ENCODE results near the gene ZMYM4.

Gene ZMYM4

DNA sequence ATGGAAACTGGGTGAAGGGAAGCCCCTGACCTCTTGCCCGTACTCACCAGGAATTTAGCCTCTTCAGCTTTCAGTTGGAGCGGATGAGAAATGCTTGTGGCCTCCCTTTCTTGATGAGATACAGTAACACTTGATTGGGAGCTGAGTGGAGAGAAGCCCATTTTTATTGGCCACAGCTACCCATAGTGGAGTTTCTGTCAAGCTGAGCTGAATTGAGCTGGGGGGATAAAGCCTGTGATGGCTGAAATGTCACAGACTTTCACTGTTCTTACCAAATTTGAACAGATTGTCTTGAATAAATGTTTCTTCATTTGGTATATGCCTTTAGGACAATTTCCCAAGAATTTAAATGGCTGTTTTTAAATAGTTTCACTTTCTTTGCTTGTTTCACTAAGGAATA lies 125.9 kb downstream of the ZMYM4 start:
- Histone ChIP-seq H3K36me3 (ENCODE audit: control insufficient read depth, insufficient read depth, low read length) (peaks cover 2% of the 10 kb centered on the region), H3K4ac (ENCODE audit: low read depth, low read length) (peak overlapping the region; percentile 41), H2AK5ac (ENCODE audit: low read length) (peak overlapping the region; percentile 79), H3K4me1 (ENCODE audit: control insufficient read depth, low read depth, low read length) (peaks cover 6% of the 10 kb centered on the region), H3K79me1 (ENCODE audit: low read length) (no peaks in the 10 kb centered on the region), H4K5ac (ENCODE audit: low read length) (no peak overlapping the region), H3K18ac (ENCODE audit: low read length) (peak overlapping the region; percentile 65), H3K9ac (ENCODE audit: low read length) (no peak overlapping the region), H3K27ac (ENCODE audit: low read depth, low read length) (peak overlapping the region; percentile 13), H4K8ac (ENCODE audit: low read depth, low read length) (peak overlapping the region; percentile 15), H2BK120ac (ENCODE audit: low read depth, low read length) (peak overlapping the region; percentile 82), H3K23ac (ENCODE audit: low read length) (no peak overlapping the region), H3K4me3 (ENCODE audit: low read length) (no peak overlapping the region), H2BK15ac (replicated peaks; ENCODE audit: low read depth) (no peak overlapping the region), H2BK5ac (ENCODE audit: low read length) (peak overlapping the region; percentile 90), H3K56ac (ENCODE audit: low read length) (peak overlapping the region; percentile 81), H3K79me2 (ENCODE audit: control insufficient read depth, insufficient read depth, low read length) (no peaks in the 10 kb centered on the region), H3K4me2 (ENCODE audit: low read length) (no peak overlapping the region), H3K27me3 (ENCODE audit: insufficient read depth, low read length, poor library complexity) (no peaks in the 10 kb centered on the region)
- DNase-seq = peak; percentile 10
- no CpG with 5 or more reads among the region's 2 CpGs for WGBS (ENCODE audit: extremely low coverage, insufficient coverage, low lambda C conversion rate)

DNA sequence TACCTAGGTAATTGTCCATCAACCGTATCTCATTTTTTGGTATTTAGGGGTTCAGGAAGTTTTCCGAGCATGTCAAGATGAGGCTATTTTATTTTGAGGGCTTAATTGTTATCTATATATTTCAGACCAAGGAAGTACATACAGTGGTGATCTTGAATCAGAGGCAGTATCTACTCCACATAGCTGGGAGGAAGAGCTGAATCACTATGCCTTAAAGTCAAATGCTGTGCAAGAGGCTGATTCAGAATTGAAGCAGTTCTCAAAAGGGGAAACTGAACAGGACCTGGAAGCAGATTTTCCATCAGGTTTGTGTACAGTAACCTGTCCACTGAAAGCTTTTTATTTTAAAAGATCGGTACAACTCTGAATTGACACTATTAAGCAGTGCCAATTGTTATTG lies 130.2 kb downstream of the ZMYM4 start:
- no peak overlapping the region for H3K4me2 ChIP-seq (ENCODE audit: low read length)
- H3K18ac ChIP-seq (ENCODE audit: low read length) = no peak overlapping the region
- no peak overlapping the region for H3K23ac ChIP-seq (ENCODE audit: low read length)
- H3K79me2 ChIP-seq (ENCODE audit: control insufficient read depth, insufficient read depth, low read length) = no peaks in the 10 kb centered on the region
- H2BK120ac ChIP-seq (ENCODE audit: low read depth, low read length) = no peak overlapping the region
- H2AK5ac ChIP-seq (ENCODE audit: low read length) = no peak overlapping the region
- no peak overlapping the region for H2BK15ac ChIP-seq (replicated peaks; ENCODE audit: low read depth)
- DNase-seq = no peak
- H3K4me3 ChIP-seq (ENCODE audit: low read length) = no peak overlapping the region
- H3K79me1 ChIP-seq (ENCODE audit: low read length) = no peaks in the 10 kb centered on the region
- H3K27ac ChIP-seq (ENCODE audit: low read depth, low read length) = no peak overlapping the region
- no CpG with 5 or more reads among the region's 3 CpGs for WGBS (ENCODE audit: extremely low coverage, insufficient coverage, low lambda C conversion rate)
- H2BK5ac ChIP-seq (ENCODE audit: low read length) = no peak overlapping the region
- no peak overlapping the region for H3K56ac ChIP-seq (ENCODE audit: low read length)
- H3K27me3 ChIP-seq (ENCODE audit: insufficient read depth, low read length, poor library complexity) = no peaks in the 10 kb centered on the region
- H3K4me1 ChIP-seq (ENCODE audit: control insufficient read depth, low read depth, low read length) = peaks cover 2% of the 10 kb centered on the region
- no peak overlapping the region for H3K4ac ChIP-seq (ENCODE audit: low read depth, low read length)
- H3K9ac ChIP-seq (ENCODE audit: low read length) = no peak overlapping the region
- no peak overlapping the region for H4K8ac ChIP-seq (ENCODE audit: low read depth, low read length)
- H4K5ac ChIP-seq (ENCODE audit: low read length) = no peak overlapping the region
- peaks cover 3% of the 10 kb centered on the region for H3K36me3 ChIP-seq (ENCODE audit: control insufficient read depth, insufficient read depth, low read length)

- no peak overlapping the region for H3K4me2 ChIP-seq (ENCODE audit: low read length)
These were observed 132.5 kb downstream of the ZMYM4 start for GRCh38 chr1:35401049-35401448.

GRCh38 chr1:35406103-35406502 lies 137.6 kb downstream of the ZMYM4 start:
- peak overlapping the region; percentile 80 for H3K18ac ChIP-seq (ENCODE audit: low read length)
- no peak overlapping the region for H3K23ac ChIP-seq (ENCODE audit: low read length)
- H2AK5ac ChIP-seq (ENCODE audit: low read length) = no peak overlapping the region
- H2BK15ac ChIP-seq (replicated peaks; ENCODE audit: low read depth) = no peak overlapping the region
- no peak overlapping the region for H2BK120ac ChIP-seq (ENCODE audit: low read depth, low read length)
- peaks cover 7% of the 10 kb centered on the region for H3K36me3 ChIP-seq (ENCODE audit: control insufficient read depth, insufficient read depth, low read length)
- no peak overlapping the region for H3K56ac ChIP-seq (ENCODE audit: low read length)
- no peaks in the 10 kb centered on the region for H3K79me2 ChIP-seq (ENCODE audit: control insufficient read depth, insufficient read depth, low read length)
- H3K4ac ChIP-seq (ENCODE audit: low read depth, low read length) = no peak overlapping the region
- DNase-seq = peak; percentile 38
- no peak overlapping the region for H4K8ac ChIP-seq (ENCODE audit: low read depth, low read length)
- H3K27ac ChIP-seq (ENCODE audit: low read depth, low read length) = peak overlapping the region; percentile 48
- peaks cover 2% of the 10 kb centered on the region for H3K4me1 ChIP-seq (ENCODE audit: control insufficient read depth, low read depth, low read length)
- H3K79me1 ChIP-seq (ENCODE audit: low read length) = no peaks in the 10 kb centered on the region
- H2BK5ac ChIP-seq (ENCODE audit: low read length) = no peak overlapping the region
- no peak overlapping the region for H3K4me2 ChIP-seq (ENCODE audit: low read length)
- H3K27me3 ChIP-seq (ENCODE audit: insufficient read depth, low read length, poor library complexity) = no peaks in the 10 kb centered on the region
- H4K5ac ChIP-seq (ENCODE audit: low read length) = no peak overlapping the region
- H3K9ac ChIP-seq (ENCODE audit: low read length) = no peak overlapping the region
- no peak overlapping the region for H3K4me3 ChIP-seq (ENCODE audit: low read length)

More at GRCh38 chr1:35401049-35401448, 132.5 kb downstream of the ZMYM4 start:
- Histone ChIP-seq H2AK5ac (ENCODE audit: low read length) (no peak overlapping the region), H3K36me3 (ENCODE audit: control insufficient read depth, insufficient read depth, low read length) (peaks cover 3% of the 10 kb centered on the region), H4K8ac (ENCODE audit: low read depth, low read length) (no peak overlapping the region), H3K27me3 (ENCODE audit: insufficient read depth, low read length, poor library complexity) (no peaks in the 10 kb centered on the region), H2BK5ac (ENCODE audit: low read length) (no peak overlapping the region), H3K4me1 (ENCODE audit: control insufficient read depth, low read depth, low read length) (peaks cover 1% of the 10 kb centered on the region), H2BK15ac (replicated peaks; ENCODE audit: low read depth) (no peak overlapping the region), H3K27ac (ENCODE audit: low read depth, low read length) (no peak overlapping the region), H3K23ac (ENCODE audit: low read length) (no peak overlapping the region), H4K5ac (ENCODE audit: low read length) (no peak overlapping the region), H3K4ac (ENCODE audit: low read depth, low read length) (no peak overlapping the region), H3K4me3 (ENCODE audit: low read length) (no peak overlapping the region), H3K79me2 (ENCODE audit: control insufficient read depth, insufficient read depth, low read length) (no peaks in the 10 kb centered on the region), H3K56ac (ENCODE audit: low read length) (no peak overlapping the region), H3K79me1 (ENCODE audit: low read length) (no peaks in the 10 kb centered on the region), H3K9ac (ENCODE audit: low read length) (no peak overlapping the region), H2BK120ac (ENCODE audit: low read depth, low read length) (no peak overlapping the region), H3K18ac (ENCODE audit: low read length) (no peak overlapping the region)
- DNase-seq = no peak

GRCh38 chr1:35407743-35408142 lies 139.2 kb downstream of the ZMYM4 start:
- H3K36me3 ChIP-seq (ENCODE audit: control insufficient read depth, insufficient read depth, low read length) = peaks cover 7% of the 10 kb centered on the region
- no CpG with 5 or more reads among the region's 4 CpGs for WGBS (ENCODE audit: extremely low coverage, insufficient coverage, low lambda C conversion rate)
- H3K79me1 ChIP-seq (ENCODE audit: low read length) = no peaks in the 10 kb centered on the region

GRCh38 chr1:35408925-35409324 lies 140.4 kb downstream of the ZMYM4 start:
- Histone ChIP-seq H3K56ac (ENCODE audit: low read length) (no peak overlapping the region), H4K5ac (ENCODE audit: low read length) (no peak overlapping the region), H3K79me2 (ENCODE audit: control insufficient read depth, insufficient read depth, low read length) (no peaks in the 10 kb centered on the region), H2AK5ac (ENCODE audit: low read length) (no peak overlapping the region), H3K4ac (ENCODE audit: low read depth, low read length) (no peak overlapping the region), H2BK5ac (ENCODE audit: low read length) (no peak overlapping the region), H2BK15ac (replicated peaks; ENCODE audit: low read depth) (no peak overlapping the region), H3K4me3 (ENCODE audit: low read length) (no peak overlapping the region), H4K8ac (ENCODE audit: low read depth, low read length) (no peak overlapping the region), H3K4me1 (ENCODE audit: control insufficient read depth, low read depth, low read length) (peaks cover 2% of the 10 kb centered on the region), H3K4me2 (ENCODE audit: low read length) (no peak overlapping the region), H3K36me3 (ENCODE audit: control insufficient read depth, insufficient read depth, low read length) (peaks cover 7% of the 10 kb centered on the region), H3K23ac (ENCODE audit: low read length) (no peak overlapping the region), H3K18ac (ENCODE audit: low read length) (no peak overlapping the region), H3K27ac (ENCODE audit: low read depth, low read length) (no peak overlapping the region), H3K79me1 (ENCODE audit: low read length) (no peaks in the 10 kb centered on the region), H3K9ac (ENCODE audit: low read length) (no peak overlapping the region), H3K27me3 (ENCODE audit: insufficient read depth, low read length, poor library complexity) (no peaks in the 10 kb centered on the region), H2BK120ac (ENCODE audit: low read depth, low read length) (no peak overlapping the region)
- DNase-seq = no peak
- WGBS (ENCODE audit: extremely low coverage, insufficient coverage, low lambda C conversion rate) = no CpG with 5 or more reads among the region's 1 CpG

More at GRCh38 chr1:35407743-35408142, 139.2 kb downstream of the ZMYM4 start:
- H3K79me2 ChIP-seq (ENCODE audit: control insufficient read depth, insufficient read depth, low read length) = no peaks in the 10 kb centered on the region
- H3K9ac ChIP-seq (ENCODE audit: low read length) = no peak overlapping the region
- peaks cover 2% of the 10 kb centered on the region for H3K4me1 ChIP-seq (ENCODE audit: control insufficient read depth, low read depth, low read length)
- H3K27ac ChIP-seq (ENCODE audit: low read depth, low read length) = no peak overlapping the region
- H3K4me3 ChIP-seq (ENCODE audit: low read length) = no peak overlapping the region
- no peak overlapping the region for H2AK5ac ChIP-seq (ENCODE audit: low read length)
- H3K4ac ChIP-seq (ENCODE audit: low read depth, low read length) = no peak overlapping the region
- DNase-seq = no peak
- H2BK15ac ChIP-seq (replicated peaks; ENCODE audit: low read depth) = no peak overlapping the region
- no peak overlapping the region for H2BK5ac ChIP-seq (ENCODE audit: low read length)
- H3K23ac ChIP-seq (ENCODE audit: low read length) = no peak overlapping the region
- no peak overlapping the region for H2BK120ac ChIP-seq (ENCODE audit: low read depth, low read length)
- H3K56ac ChIP-seq (ENCODE audit: low read length) = no peak overlapping the region
- H4K5ac ChIP-seq (ENCODE audit: low read length) = no peak overlapping the region
- H3K4me2 ChIP-seq (ENCODE audit: low read length) = no peak overlapping the region
- no peaks in the 10 kb centered on the region for H3K27me3 ChIP-seq (ENCODE audit: insufficient read depth, low read length, poor library complexity)
- no peak overlapping the region for H4K8ac ChIP-seq (ENCODE audit: low read depth, low read length)
- H3K18ac ChIP-seq (ENCODE audit: low read length) = no peak overlapping the region
